NT2/D1 (cell line): ENCODE results near the gene SLC25A48.

Experiments
- SUZ12 ChIP-seq: IDR thresholded peaks from 2 replicates; pipeline ENCODE4 v1.6.1; 2011; ENCODE audit not compliant: insufficient read length, insufficient read depth; ENCODE audit errors: extremely low read depth
- ZNF274 ChIP-seq: IDR thresholded peaks from 2 replicates; pipeline ENCODE4 v1.6.1; 2011; ENCODE audit warnings: mild to moderate bottlenecking, low read depth, low read length

DNA sequence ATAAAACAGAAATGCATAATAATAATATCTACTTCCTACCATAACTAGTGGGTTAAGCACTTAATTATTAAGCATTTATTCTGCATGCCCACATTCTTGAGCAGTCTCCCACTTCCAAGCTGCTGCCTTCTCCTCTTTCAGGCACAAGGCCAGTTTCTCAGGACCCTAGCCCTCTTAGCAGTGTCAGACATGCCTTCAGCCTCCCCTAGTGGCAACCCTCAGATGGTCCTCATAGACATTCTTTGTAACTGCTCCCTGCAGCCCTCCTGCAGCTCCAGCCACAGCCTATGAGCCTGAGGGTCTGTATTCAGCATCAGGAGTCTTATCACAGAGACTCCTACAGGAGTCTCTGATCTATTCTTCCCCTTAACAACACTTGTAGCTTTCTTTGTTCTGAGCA lies 57.3 kb downstream of the SLC25A48 start:
- TF ChIP-seq ZNF274 = no peak
- no peak for TF ChIP-seq SUZ12
